ENCODE data around the gene TRIM62.

Gene TRIM62

GRCh38 chr1:33133478-33134105 lies 48.3 kb downstream of the TRIM62 start:
- H3K27ac ChIP-seq: no peak overlapping the region
- DNase-seq (ENCODE audit: low spot score): no peak
- H3K4me3 ChIP-seq: no peak overlapping the region
- TF ChIP-seq, protein P1, sequence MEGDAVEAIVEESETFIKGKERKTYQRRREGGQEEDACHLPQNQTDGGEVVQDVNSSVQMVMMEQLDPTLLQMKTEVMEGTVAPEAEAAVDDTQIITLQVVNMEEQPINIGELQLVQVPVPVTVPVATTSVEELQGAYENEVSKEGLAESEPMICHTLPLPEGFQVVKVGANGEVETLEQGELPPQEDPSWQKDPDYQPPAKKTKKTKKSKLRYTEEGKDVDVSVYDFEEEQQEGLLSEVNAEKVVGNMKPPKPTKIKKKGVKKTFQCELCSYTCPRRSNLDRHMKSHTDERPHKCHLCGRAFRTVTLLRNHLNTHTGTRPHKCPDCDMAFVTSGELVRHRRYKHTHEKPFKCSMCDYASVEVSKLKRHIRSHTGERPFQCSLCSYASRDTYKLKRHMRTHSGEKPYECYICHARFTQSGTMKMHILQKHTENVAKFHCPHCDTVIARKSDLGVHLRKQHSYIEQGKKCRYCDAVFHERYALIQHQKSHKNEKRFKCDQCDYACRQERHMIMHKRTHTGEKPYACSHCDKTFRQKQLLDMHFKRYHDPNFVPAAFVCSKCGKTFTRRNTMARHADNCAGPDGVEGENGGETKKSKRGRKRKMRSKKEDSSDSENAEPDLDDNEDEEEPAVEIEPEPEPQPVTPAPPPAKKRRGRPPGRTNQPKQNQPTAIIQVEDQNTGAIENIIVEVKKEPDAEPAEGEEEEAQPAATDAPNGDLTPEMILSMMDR (IDR thresholded peaks at IDR 0.05): no peak

- no peak for DNase-seq (ENCODE audit: low spot score)
- TF ChIP-seq, protein P1 (IDR thresholded peaks at IDR 0.05): no peak
- Histone ChIP-seq H3K27ac (no peak overlapping the region), H3K4me3 (no peak overlapping the region)
Observed at GRCh38 chr1:33132549-33132948, 49.3 kb downstream of the TRIM62 start.

DNA sequence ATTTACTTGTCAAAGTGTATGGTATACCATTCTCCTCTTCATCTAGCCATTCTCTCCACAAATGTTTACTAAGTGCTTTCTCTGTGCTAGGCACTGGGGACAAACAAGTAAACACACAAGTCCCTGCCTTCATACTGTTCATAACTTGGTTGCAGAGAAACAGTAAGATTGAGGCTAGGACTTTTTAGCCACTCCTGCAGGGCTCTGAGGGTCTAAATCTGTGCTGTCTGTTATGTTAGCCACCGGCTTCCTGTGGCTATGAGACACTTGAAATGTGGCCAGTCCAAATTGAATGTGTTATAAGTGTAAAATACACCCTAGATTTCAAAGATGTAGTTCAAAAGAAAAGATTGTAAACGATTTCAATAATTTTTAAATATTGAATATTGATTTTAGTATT lies 50.7 kb downstream of the TRIM62 start:
- H3K27ac ChIP-seq: no peak overlapping the region
- no peak for DNase-seq (ENCODE audit: low spot score)

GRCh38 chr1:33130297-33130696 lies 51.5 kb downstream of the TRIM62 start:
- peak; percentile 55 for DNase-seq (ENCODE audit: low spot score)
- Histone ChIP-seq H3K27ac (no peak overlapping the region), H3K4me3 (no peak overlapping the region)
- TF ChIP-seq, protein P1 (IDR thresholded peaks at IDR 0.05): no peak

More for the DNA sequence above, 50.7 kb downstream of the TRIM62 start:
- TF ChIP-seq, protein P1 (IDR thresholded peaks at IDR 0.05): no peak
- no peak overlapping the region for H3K4me3 ChIP-seq

GRCh38 chr1:33128781-33129180 lies 53.1 kb downstream of the TRIM62 start:
- Histone ChIP-seq H3K27ac (no peak overlapping the region), H3K4me3 (no peak overlapping the region)
- DNase-seq (ENCODE audit: low spot score): peak; percentile 62
- TF ChIP-seq, protein P1 (IDR thresholded peaks at IDR 0.05): no peak

GRCh38 chr1:33127001-33127823 lies 54.6 kb downstream of the TRIM62 start:
- TF ChIP-seq, protein P1 (IDR thresholded peaks at IDR 0.05): peak; percentile 92
- Histone ChIP-seq H3K4me3 (peak overlapping the region; percentile 81), H3K27ac (peak overlapping the region; percentile 78 to 91)
- DNase-seq (ENCODE audit: low spot score): peak; percentile 100

Measured in coronary artery (tissue), 2 donors.